MM.1S (cell line): ENCODE data around the gene TECPR2.

Source experiments
- DNase-seq: peaks from one replicate; pipeline ENCODE4 v3.0.0-alpha.2; 2015
- H2AFZ ChIP-seq: fragments of 300-600 bp; sonication (generic); 2 replicates; pipeline ENCODE4 v1.6.0; 2016; ENCODE audit warnings: antibody characterized with exemption, low read length
- H3F3A ChIP-seq: fragments of 300-600 bp; sonication (generic); 2 replicates; pipeline ENCODE4 v1.6.1; 2016; ENCODE audit warnings: mild to moderate bottlenecking, antibody characterized with exemption, low read length, moderate library complexity, mixed read lengths; ENCODE audit not compliant: insufficient read depth
- H3K27ac ChIP-seq: fragments of 300-600 bp; sonication (generic); 2 replicates; pipeline ENCODE4 v1.5.1; 2016; ENCODE audit warnings: mild to moderate bottlenecking, low read length
- H3K27me3 ChIP-seq: fragments of 300-600 bp; sonication (generic); replicated peaks from 2 replicates; pipeline ENCODE4 v1.6.0; 2016; ENCODE audit warnings: low read length; ENCODE audit not compliant: insufficient read depth
- H3K36me3 ChIP-seq: fragments of 300-600 bp; sonication (generic); replicated peaks from 2 replicates; pipeline ENCODE4 v1.6.1; 2016; ENCODE audit warnings: mild to moderate bottlenecking, low read length, mixed read lengths; ENCODE audit not compliant: insufficient read depth
- H3K4me1 ChIP-seq: fragments of 300-600 bp; sonication (generic); 2 replicates; pipeline ENCODE4 v1.6.1; 2016; ENCODE audit warnings: low read length, mixed read lengths
- H3K4me2 ChIP-seq: fragments of 300-600 bp; sonication (generic); 2 replicates; pipeline ENCODE4 v1.6.0; 2016; ENCODE audit warnings: low read depth, low read length
- H3K4me3 ChIP-seq: fragments of 300-600 bp; sonication (generic); 2 replicates; pipeline ENCODE4 v1.5.1; 2016; ENCODE audit warnings: low read length, mixed read lengths
- H3K79me2 ChIP-seq: fragments of 300-600 bp; sonication (generic); 2 replicates; pipeline ENCODE4 v1.6.1; 2016; ENCODE audit warnings: mixed run types, low read length, mixed read lengths
- H3K9ac ChIP-seq: fragments of 300-600 bp; sonication (generic); 2 replicates; pipeline ENCODE4 v1.6.1; 2016; ENCODE audit warnings: low read length, mixed read lengths
- H3K9me2 ChIP-seq: fragments of 300-600 bp; sonication (generic); replicated peaks from 2 replicates; pipeline ENCODE4 v1.6.1; 2016; ENCODE audit warnings: mild to moderate bottlenecking, low read length, mixed read lengths; ENCODE audit not compliant: insufficient read depth
- H3K9me3 ChIP-seq: fragments of 300-600 bp; sonication (generic); replicated peaks from 2 replicates; pipeline ENCODE4 v1.6.1; 2016; ENCODE audit warnings: mild to moderate bottlenecking, low read length, mixed read lengths; ENCODE audit not compliant: insufficient read depth
- H4K20me1 ChIP-seq: fragments of 300-600 bp; sonication (generic); 2 replicates; pipeline ENCODE4 v1.6.1; 2016; ENCODE audit warnings: mild to moderate bottlenecking, low read length, moderate library complexity, mixed read lengths; ENCODE audit not compliant: insufficient read depth
- CTCF ChIP-seq: fragments of 300-600 bp; sonication (generic); IDR thresholded peaks from 2 replicates; pipeline ENCODE4 v1.5.1; 2016; ENCODE audit warnings: antibody characterized with exemption, low read length, mixed read lengths
- EZH2 ChIP-seq: fragments of 300-600 bp; sonication (generic); optimal IDR thresholded peaks from 2 replicates; pipeline ENCODE3; 2017; ENCODE audit warnings: low read depth, mild to moderate bottlenecking, antibody characterized with exemption, low read length, mixed read lengths
- EZH2phosphoT487 ChIP-seq: fragments of 300-600 bp; sonication (generic); IDR thresholded peaks from 2 replicates; pipeline ENCODE4 v1.6.1; 2018; ENCODE audit warnings: antibody characterized with exemption, low read length

Gene TECPR2

GRCh38 chr14:102442241-102443211 is 79.8 kb downstream of the TECPR2 start:
- Histone ChIP-seq H3K36me3 (no peaks in the 10 kb centered on the region), H3K4me3 (no peak overlapping the region), H4K20me1 (no peaks in the 10 kb centered on the region), H3K79me2 (no peaks in the 10 kb centered on the region), H3K9ac (no peak overlapping the region), H3K4me1 (no peaks in the 10 kb centered on the region), H3K27me3 (no peaks in the 10 kb centered on the region), H3K4me2 (no peak overlapping the region), H3K9me3 (no peaks in the 10 kb centered on the region), H2AFZ (no peak overlapping the region), H3K9me2 (no peaks in the 10 kb centered on the region), H3F3A (no peaks in the 10 kb centered on the region), H3K27ac (no peak overlapping the region)
- TF ChIP-seq EZH2phosphoT487 (no peak), CTCF (no peak)
- no peak for DNase-seq

GRCh38 chr14:102445066-102445465 is 82.3 kb downstream of the TECPR2 start:
- H3K9me2 ChIP-seq, result no peaks in the 10 kb centered on the region
- DNase-seq, result no peak
- no peak overlapping the region for H3K4me2 ChIP-seq
- H3K36me3 ChIP-seq, result no peaks in the 10 kb centered on the region
- H3K4me3 ChIP-seq, result no peak overlapping the region
- H3K79me2 ChIP-seq, result no peaks in the 10 kb centered on the region
- no peak overlapping the region for H2AFZ ChIP-seq
- H3K27me3 ChIP-seq, result no peaks in the 10 kb centered on the region
- no peaks in the 10 kb centered on the region for H3K9me3 ChIP-seq
- H3K4me1 ChIP-seq, result no peaks in the 10 kb centered on the region
- no peak overlapping the region for H3K9ac ChIP-seq
- H4K20me1 ChIP-seq, result no peaks in the 10 kb centered on the region
- H3F3A ChIP-seq, result no peaks in the 10 kb centered on the region
- TF ChIP-seq EZH2 (no peak), EZH2phosphoT487 (no peak), CTCF (no peak)
- H3K27ac ChIP-seq, result no peak overlapping the region

- no peaks in the 10 kb centered on the region for H3K9me3 ChIP-seq
- no peak overlapping the region for H3K9ac ChIP-seq
- DNase-seq, result no peak
- no peaks in the 10 kb centered on the region for H3K36me3 ChIP-seq
- no peak overlapping the region for H3K4me2 ChIP-seq
- H3K4me1 ChIP-seq, result no peaks in the 10 kb centered on the region
- no peaks in the 10 kb centered on the region for H4K20me1 ChIP-seq
- no peaks in the 10 kb centered on the region for H3K79me2 ChIP-seq
- H3K27me3 ChIP-seq, result no peaks in the 10 kb centered on the region
- H3K9me2 ChIP-seq, result no peaks in the 10 kb centered on the region
- TF ChIP-seq EZH2, result no peak
- no peak for TF ChIP-seq CTCF
- TF ChIP-seq EZH2phosphoT487, result no peak
- H3K4me3 ChIP-seq, result no peak overlapping the region
- no peaks in the 10 kb centered on the region for H3F3A ChIP-seq
- no peak overlapping the region for H3K27ac ChIP-seq
- H2AFZ ChIP-seq, result no peak overlapping the region
These were observed 82.9 kb downstream of the TECPR2 start for GRCh38 chr14:102445641-102446040.
